HG03280 (cell line): ENCODE data around the gene PEMT.

Experiments used
- ATAC-seq: cut with Tn5 transposase; IDR thresholded peaks from one replicate; pipeline ENCODE4 v1.9.1; 2021; ENCODE audit warnings: mild to moderate bottlenecking, moderate library complexity; ENCODE audit not compliant: unreplicated experiment

Gene PEMT

DNA sequence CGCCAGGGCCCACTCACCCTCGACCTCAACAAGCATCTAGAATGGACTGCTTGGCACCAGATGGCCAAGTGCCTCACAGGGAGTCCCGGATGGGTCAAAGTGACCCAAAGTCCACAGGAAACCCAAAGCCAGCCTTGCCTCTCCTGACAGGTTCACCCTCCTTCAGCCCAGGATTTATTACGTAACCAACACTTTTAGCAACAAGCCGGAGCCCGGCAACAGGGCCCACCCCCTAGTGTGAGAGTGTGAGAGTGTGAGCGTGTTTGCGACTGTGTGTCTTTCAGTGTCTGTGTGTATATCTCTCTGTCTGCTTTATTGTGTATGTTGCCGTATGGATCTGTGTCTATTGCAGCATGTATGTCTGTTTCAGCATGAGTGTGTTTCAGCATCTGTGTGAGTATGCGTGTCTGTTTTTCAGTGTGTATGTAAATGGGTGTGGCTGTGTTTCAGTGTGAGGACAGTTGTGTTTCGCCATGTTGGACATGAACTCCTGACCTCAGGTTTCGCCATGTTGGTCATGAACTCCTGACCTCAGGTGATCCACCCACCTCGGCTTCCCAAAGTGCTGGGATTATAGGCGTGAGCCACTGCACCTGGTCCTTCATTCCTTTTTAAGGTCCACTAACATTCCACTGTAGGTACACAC lies 13.7 kb upstream of the PEMT start:
- ATAC-seq = no peak

DNA sequence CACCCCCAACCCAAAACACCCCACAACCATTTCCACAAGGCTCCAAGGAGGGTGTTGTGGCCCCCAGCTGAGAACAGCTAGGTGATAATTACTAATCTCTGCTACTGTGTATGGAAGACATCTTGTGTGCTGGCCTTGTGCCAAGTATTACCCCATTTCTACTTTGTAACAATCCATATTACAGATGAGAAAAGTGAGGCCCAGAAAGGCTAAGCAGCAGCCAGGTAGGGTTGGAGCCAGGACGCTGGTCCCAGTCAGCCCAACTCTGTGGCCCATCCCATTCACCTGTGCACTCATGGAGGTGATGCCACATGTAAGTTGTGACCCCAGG lies 12.4 kb upstream of the PEMT start:
- no peak for ATAC-seq

- no peak for ATAC-seq
Observed at GRCh38 chr17:17603178-17603894, 11.8 kb upstream of the PEMT start.

DNA sequence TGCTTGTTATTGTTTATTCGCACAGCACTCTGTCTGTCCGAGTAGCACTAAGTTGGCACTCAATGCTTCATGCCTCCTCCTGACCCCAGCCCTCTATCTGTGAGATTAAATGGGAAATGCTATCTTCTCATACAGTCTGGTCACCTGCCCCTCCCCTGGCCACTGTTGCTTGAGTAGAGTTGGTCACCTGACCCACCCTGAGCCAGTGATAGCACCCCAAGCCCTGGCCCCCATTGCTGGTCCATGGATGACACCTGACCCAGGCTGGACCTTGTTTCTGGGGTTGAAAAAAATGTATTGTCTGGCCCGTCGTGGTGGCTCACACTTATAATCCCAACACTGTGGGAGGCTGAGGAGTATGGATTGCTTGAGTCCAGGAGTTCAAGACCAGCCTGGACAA lies 8.5 kb upstream of the PEMT start:
- no peak for ATAC-seq

DNA sequence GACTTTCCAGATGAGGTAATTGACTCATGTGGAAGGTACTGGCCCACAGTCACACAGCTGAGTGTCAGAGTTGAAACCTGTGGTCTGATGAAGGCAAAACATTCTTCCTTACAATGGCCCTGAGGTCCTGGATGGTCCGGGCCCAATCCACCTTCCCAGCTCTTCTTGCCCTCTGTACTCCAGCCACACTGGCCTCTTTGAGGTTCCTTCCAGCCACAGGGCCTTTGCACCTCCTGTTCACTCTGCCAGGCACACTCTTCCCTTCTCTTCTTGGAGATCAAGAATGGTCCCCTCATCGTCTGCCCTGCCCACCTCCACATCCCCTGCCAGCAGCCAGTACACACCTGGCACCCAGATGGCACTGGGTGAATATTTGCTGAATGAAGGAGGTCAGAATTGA lies 6.5 kb upstream of the PEMT start:
- ATAC-seq = no peak

GRCh38 chr17:17595755-17596154 lies 4.2 kb upstream of the PEMT start:
- ATAC-seq = no peak

DNA sequence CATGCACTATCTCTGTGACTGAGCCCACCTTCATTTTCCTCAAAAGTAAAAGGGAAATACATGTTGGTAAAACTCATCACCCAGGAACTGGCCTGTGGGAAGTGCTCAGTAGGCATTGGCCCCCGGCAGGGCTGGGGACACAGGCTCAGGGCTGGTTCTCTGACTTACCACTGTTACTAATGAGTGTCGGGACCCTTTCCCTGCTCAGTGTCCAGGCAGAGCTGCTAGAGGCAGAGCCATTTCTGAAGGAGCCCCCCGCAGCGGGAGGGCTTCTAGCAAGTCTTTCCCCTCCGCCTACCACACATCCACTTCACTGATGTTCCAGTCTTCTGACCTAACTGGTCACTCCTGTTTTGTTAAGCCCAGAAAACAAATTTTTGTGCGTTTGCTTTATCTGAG lies 1.7 kb upstream of the PEMT start:
- ATAC-seq = no peak

- no peak for ATAC-seq
Observed at GRCh38 chr17:17590883-17591354, 589 bp downstream of the PEMT start.

DNA sequence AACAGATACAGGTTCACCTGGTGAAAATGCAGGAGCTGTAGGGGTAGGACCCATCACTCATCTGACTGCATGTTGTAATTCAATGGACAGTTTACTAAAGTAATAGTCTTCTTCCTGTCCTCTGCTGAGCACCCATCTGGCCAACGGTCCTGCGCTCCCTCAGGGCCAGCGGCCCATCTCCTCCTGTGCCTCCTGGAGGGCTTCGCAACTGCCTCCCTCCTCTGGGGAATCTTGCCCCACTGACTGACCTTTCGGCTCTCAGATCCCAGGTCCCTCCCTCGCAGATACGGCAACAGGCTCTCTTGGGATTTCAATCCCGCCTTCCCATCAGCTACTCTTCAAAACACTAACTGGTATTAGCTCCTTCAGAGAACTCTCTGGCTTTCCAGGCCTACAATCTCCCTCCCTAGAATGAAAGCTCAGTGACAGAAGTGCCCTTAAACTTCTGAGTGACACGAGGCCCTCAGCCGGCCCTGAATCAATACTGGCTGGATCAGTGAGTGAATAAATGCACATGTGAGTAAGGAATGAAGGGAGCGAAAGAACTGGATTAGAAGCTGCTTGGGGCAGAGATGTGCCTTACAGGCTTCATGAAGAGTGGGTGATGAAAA lies 1.3 kb downstream of the PEMT start:
- ATAC-seq = no peak

- ATAC-seq = no peak
Observed at GRCh38 chr17:17587614-17588337, 3.7 kb downstream of the PEMT start.

- no peak for ATAC-seq
Observed at GRCh38 chr17:17582372-17582771, 9.1 kb downstream of the PEMT start.

GRCh38 chr17:17581509-17581908 lies 10.0 kb downstream of the PEMT start:
- no peak for ATAC-seq

- no peak for ATAC-seq
Observed at GRCh38 chr17:17580662-17581470, 10.6 kb downstream of the PEMT start.

- ATAC-seq = no peak
Observed at GRCh38 chr17:17579691-17580090, 11.8 kb downstream of the PEMT start.

- no peak for ATAC-seq
Observed at GRCh38 chr17:17577373-17577772, 14.1 kb downstream of the PEMT start.

DNA sequence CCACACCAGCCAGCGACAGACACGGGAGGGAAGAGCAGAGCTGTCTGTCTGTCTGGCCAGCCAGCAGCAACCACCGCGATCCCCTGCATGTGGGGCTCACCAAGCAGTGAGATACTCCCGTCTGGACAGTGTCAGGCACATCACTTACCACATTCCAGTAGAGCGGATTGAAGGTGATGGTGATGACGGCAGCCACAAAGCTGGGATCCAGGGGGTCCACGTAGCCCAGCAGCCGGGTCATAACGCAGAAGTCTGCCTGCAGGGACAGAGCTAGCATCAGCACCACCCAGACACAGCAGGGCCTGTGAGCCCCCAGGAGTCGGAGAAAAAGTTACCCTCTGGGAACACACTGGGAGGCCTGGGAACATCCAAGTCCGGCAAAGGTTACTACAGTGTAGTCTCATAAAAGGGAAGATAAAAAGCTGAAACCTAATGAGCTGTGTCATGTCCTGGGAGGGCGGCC lies 14.7 kb downstream of the PEMT start:
- no peak for ATAC-seq

DNA sequence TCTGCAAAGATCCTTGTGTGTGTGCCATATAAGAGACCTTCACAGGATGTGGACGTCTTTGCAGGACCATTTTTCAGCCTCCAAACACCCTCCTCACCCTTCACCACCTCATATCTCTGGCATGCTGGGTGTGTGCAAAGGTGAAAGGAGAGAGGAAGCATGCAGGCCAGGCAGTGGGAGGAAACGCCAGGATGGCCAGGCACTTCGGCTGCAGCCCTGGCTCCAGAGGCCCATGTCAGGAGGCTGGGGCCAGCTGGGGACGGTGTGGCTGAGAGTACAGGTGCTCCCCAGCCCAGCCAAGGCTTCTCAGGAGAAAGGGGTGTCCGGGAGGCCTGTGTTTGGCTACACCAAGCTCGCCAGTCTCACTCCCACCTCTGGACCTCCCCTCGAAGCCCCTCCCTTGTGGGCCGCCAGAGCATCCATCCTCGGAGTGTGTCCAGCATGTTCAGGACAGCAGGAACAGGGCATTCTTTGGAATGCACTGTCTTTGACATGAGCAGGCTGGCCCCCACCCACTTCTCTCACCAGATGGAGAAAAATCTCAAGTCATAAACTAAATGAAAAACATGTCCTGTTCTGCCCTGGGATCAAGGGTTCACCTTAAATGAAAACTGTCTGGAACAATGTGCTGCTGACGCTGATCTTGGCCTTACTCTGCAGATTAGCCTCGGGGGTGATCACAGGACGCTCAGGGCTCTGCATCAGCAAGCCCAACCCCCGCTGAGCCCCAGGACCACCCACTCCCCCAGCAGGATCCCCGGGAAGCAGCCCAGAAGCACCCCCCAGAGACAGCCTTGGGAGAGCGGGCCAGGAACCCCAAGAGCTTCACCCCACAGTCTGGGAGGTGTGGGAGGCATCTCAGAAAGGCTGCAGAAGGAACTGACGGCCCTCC lies 15.9 kb downstream of the PEMT start:
- no peak for ATAC-seq

GRCh38 chr17:17573912-17574311 lies 17.6 kb downstream of the PEMT start:
- ATAC-seq = no peak

GRCh38 chr17:17572010-17572785 lies 19.3 kb downstream of the PEMT start:
- no peak for ATAC-seq
